HG03520 (cell line): ENCODE results near the gene KTN1.

Source experiments
- ATAC-seq: cut with Tn5 transposase; IDR thresholded peaks from one replicate; pipeline ENCODE4 v1.9.1; 2021; ENCODE audit warnings: mild to moderate bottlenecking, moderate library complexity; ENCODE audit not compliant: unreplicated experiment

The KTN1 gene

DNA sequence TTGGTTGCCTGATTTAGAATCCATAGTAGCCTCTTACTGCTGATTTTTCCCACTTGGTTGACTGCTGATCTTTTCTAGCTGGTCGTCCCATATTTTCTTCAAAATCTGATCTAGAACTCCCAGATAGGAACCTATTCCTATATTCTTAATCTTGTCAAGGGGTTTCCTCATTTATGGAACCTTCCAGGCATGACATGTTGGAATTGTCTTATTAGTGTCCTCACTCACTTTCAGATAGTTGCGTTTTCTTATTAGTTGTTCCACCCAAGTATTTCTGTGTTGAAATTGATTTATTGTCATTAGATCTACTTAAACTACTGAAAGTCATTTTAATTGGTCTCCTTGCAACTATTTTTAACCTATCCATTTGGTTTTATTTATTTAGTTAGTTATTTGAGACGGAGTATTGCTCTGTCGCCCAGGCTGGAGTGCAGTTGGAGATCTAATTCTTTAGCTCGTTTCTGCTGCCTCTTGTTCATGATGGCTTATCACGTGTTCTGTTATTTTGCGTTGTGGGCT is 25.0 kb downstream of the KTN1 start:
- no peak for ATAC-seq

DNA sequence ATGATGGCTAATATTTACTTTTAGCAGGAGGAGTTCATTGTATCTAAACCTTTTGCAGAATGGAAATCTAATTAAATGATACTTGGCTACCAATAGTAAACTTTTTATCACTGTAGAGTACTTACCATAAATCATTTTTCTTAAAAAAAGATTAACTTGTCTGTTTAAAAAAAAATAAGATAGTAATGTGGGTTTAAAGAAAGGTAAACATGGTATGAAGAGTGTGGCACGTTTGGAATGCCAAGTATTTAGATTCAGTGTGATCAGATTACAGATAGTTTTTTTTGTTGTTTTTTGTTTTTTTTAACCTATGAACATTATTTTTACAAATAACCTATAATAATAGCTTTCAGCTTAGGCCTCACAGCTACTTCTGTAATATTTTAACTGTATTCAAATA is 25.8 kb downstream of the KTN1 start:
- no peak for ATAC-seq

DNA sequence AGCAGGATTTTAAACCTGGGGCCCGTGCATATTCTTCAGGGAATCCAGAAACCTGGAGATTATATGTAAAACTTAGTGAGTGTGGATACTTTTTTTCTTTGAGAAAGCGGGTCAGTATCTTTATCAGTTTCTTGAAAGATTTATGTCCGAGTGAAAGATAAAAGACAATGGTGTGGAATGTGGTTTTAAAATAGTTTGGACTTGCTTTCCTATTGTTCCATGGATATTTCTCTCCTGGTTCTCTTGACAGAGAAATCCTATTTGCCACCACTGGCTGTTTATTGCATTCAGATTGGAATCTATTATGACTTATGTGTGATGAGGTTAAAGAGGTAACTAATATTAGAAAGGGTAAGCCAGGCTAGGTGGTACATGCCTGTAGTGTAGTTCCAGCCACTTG is 27.4 kb downstream of the KTN1 start:
- no peak for ATAC-seq

DNA sequence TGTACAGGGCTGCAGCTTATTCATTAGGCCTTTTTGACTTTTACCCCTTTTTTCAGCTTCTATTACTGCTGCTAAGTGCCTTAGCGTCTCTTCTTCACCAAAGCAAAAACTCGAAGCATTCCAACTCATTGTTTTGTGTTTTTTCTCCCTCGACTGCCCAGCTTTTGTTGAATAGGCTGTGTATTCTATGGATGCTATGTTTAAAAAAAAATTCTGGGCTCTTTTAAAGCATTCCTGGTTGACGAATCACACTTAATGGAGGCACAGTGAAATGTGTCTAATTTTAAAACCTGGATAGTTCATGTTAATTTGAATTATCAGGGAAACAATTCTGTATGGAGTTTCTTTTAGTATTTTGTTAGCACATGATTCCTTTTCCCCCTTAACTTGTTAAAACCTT is 29.7 kb downstream of the KTN1 start:
- no peak for ATAC-seq

DNA sequence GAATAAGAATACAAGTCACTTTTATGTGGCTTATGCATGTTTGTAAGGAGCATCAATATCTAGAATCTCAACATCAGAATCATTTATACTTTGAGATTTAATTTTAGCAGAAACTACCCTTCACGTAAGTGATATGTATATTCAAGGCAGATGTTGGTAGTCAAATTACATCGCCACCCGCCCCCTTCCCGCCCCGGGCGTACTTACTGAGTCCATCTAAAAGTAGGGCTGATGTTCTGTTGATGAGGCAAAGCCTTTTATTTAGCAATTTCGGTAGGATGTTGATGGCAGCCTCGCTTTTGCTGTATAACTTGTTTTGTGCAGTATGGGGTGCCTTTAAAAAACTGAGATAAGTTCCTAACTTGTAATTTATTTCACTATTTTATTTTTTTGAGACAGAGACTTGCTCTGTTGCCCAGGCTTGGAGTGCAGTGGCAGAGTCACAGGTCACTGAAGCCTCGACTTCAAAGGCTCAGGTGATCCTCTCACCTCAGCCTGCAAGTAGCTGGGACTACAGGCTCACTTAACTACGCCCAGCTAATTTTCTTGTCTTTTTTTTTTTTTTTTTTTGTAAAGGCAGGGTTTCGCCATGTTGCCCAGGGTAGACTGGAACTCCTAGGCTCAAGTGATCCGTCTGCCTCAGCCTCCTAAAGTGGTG is 30.8 kb downstream of the KTN1 start:
- ATAC-seq: no peak

DNA sequence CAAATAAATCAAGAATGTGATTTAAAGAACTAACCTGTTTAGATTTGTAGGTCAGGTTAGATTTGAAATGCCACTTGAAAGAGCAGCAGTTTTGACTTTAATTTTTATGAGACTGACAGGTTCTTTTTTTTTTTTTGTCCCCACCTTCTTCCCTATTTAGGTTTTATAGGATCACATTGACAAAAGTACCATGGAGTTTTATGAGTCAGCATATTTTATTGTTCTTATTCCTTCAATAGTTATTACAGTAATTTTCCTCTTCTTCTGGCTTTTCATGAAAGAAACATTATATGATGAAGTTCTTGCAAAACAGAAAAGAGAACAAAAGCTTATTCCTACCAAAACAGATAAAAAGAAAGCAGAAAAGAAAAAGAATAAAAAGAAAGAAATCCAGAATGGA is 31.9 kb downstream of the KTN1 start:
- no peak for ATAC-seq

DNA sequence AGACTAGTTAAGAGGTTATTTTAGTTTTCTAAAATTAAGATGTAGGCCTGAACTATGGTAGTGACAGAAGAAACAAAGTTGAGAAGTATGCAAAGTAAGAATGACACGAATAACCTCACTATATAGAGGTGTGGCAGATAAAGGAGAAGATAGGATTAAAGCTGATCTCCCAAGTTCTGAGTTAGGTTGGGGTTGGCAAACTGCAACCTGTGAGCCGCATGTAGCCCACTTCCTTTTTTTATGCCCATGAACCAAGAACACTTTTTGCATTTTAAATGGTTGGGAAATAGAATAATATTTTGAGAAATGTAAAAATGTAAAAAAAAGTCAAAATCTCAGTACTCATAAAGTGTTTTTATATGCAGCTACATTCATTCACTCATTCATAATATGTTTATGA is 34.3 kb downstream of the KTN1 start:
- no peak for ATAC-seq

DNA sequence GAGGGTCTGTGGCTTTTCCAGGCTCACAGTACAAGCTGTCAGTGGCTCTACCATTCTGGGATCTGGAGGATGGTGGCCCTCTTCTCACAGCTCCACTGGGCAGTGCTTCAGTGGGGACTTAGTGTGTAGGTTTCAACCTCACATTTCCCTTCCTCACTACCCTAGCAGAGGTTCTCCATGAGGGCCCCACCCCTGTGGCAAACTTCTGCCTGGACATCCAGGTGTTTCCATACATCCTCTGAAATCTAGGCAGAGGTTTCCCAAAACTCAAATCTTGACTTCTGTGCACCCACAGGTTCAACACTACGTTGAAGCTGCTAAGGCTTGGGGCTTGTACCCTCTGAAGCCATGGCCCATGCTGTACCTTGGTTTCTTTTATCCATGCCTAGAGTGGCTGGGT is 40.3 kb downstream of the KTN1 start:
- ATAC-seq: no peak

DNA sequence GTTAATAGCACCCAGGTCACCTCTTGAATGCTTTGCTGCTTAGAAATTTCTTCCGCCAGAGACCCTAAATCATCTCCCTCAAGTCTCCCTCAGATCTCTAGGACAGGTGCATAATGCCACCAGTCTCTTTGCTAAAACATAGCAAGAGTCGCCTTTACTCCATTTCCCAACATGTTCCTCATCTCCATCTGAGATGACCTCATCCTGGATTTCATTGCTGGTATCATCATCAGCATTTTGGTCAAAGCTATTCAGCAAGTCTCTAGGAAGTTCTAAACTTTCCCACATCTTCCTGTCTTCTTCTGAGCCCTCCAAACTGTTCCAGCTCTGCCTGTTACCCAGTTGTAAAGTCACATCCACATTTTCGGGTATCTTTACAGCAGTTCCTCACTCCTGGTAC is 41.0 kb downstream of the KTN1 start:
- ATAC-seq: no peak

DNA sequence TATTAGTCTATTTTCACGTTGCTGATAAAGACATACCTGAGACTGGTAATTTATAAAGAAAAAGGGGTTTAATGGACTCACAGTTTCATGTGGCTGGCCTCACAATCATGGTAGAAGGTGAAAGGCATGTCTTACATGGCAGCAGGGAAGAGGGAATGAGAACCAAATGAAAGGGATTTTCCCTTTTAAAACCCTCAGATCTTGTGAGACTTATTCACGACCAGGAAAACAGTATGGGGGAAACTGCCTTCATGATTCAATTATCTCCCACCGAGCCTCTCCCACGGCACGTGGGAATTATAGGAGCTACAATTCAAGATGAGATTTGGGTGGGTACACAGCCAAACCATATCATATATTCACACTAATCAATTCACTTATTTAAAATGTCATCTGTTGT is 41.4 kb downstream of the KTN1 start:
- no peak for ATAC-seq

DNA sequence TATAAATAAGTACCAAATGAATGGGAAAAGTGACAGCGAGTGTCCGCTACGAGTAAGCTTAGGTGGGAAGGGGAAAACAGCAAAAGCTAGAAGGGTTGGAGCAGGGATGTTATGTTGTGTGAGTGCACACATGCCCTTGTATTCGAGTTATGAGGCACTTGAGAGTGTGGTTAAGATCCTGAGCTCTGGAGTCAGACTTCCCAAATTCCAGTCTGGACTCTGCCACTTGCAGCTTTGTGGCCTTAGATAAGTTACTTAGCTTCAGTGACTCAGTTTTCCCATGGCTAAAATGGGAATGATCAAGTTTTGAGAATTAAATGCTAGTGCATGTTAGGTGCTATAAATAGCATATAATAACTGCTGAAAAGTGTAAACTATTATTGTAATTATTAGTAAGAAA is 44.9 kb downstream of the KTN1 start:
- ATAC-seq: no peak

DNA sequence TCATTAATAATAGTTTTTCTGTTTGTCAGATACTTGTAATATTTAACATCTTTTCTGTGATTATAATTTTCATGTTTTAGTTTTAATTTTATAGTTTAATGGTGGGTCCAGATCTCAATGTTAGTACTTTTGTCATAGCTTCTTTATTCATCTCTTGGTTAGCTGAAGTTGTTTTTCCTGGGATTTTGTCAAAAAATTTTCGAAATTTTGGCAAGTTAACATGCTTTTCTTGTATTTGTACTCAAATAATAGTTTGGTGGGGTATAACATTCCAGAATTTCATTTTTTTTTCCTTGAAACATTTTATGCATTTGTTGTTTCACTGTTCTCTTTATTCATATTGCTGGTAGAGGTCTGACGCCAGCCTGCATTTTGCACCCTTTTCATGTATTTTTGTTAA is 45.5 kb downstream of the KTN1 start:
- ATAC-seq: no peak

DNA sequence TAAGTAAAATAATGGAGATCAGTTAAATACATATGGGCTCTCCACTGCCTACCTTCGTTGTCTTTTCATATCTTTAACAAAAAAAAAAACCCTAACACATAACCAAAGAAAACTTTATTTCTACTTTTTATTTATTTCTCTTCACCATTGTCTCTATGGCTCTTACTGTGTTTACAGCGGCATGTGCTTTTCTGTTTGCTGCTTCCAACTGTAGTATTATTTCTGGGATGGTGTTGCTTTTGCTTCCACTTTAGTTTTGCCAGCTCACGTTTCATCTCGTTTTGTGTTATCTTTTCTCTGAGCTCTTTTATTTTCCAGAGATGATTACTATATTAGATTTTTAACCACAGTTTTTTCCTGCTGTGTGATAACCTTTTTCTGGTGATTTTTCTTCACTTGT is 46.1 kb downstream of the KTN1 start:
- ATAC-seq: no peak

DNA sequence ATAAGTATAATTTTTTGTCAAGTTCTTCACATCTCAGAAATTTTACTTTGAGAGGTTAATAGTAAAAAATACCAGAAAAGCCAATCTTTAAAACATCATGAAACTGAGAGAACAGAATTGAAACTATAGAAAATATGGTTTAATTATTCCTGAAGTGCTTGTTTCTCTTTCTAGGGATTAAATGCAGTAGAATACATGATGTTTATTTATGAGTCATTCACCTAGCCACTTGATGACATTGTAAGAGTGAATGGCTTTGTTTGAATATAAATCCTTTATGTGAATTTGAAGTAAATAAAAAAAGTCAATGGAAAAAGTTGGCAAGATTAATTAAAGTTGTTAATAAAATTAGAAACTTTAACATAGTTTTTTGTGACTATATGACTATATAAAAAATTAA is 48.4 kb downstream of the KTN1 start:
- ATAC-seq: no peak

DNA sequence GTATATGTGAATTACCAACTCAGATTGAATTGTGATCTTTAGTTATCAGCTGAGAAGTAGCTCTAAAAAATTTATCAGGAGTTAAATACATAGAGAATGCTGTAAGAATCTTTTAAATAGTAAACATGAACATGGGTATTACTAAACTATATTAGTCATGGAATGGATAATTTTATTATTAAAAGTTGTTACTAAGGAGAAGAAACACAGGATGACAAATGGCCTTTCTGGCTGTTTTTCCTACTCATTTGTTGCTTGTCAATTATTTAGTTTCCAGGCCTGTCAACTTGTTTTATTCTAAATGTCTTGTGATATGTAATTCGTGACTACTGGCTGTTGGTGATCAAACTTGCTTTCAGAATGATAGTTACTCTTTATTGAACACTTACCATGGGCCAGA is 58.7 kb downstream of the KTN1 start:
- no peak for ATAC-seq

DNA sequence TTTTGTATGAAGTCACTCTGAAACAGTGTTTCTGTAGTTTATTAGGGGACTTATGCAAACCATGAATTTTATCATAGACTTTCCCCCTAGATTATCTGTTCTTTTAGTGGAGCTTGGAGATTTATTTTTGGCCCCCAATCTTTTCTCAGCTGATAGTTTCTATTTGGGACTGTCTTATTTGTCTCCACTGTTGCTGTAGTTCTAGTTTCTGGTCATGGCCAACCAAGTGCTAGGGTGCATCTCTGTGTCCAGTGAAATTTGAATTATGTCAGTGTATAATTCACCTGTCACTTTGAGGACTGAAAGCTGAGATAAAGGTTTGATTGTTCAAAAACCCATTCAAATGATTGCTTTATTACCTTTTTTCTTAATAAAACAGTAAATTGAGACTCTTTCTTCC is 61.3 kb downstream of the KTN1 start:
- no peak for ATAC-seq

DNA sequence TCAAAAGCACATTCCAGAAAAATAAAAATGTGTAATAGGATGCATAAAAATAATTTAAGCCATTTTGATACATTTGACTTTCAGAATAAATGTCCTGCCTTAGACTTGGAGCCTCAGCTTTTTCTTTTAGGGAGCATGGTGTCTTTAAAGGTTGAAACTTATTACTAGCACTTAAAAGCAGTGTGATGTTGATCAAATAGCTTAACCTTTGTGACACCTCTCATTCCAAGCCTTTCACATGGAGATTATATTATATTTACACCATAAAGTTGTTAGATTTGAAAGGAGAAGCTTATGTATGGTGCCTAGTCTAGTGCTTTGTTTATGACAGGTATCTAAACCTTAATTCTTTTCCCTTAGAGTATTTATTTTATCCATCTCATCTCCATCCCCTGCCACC is 61.9 kb downstream of the KTN1 start:
- no peak for ATAC-seq

DNA sequence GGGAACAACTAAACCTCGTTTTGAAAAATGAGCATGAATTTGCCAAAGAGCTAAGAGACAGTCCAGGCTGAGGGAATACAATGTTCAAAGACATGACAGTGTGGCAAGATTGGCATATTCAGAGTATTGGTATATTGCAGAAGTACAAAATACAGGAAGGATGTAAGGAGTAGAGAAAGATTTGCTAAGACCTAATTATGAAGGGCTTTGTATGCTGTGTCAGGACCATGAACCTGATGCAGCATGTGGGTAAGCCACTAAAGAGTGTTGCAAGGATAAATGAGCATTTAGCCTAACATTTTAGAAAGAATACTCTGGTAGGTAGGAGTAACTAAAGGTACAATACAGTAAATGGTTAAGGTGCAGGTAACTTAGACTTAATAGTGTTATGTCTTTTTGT is 65.1 kb downstream of the KTN1 start:
- ATAC-seq: no peak

DNA sequence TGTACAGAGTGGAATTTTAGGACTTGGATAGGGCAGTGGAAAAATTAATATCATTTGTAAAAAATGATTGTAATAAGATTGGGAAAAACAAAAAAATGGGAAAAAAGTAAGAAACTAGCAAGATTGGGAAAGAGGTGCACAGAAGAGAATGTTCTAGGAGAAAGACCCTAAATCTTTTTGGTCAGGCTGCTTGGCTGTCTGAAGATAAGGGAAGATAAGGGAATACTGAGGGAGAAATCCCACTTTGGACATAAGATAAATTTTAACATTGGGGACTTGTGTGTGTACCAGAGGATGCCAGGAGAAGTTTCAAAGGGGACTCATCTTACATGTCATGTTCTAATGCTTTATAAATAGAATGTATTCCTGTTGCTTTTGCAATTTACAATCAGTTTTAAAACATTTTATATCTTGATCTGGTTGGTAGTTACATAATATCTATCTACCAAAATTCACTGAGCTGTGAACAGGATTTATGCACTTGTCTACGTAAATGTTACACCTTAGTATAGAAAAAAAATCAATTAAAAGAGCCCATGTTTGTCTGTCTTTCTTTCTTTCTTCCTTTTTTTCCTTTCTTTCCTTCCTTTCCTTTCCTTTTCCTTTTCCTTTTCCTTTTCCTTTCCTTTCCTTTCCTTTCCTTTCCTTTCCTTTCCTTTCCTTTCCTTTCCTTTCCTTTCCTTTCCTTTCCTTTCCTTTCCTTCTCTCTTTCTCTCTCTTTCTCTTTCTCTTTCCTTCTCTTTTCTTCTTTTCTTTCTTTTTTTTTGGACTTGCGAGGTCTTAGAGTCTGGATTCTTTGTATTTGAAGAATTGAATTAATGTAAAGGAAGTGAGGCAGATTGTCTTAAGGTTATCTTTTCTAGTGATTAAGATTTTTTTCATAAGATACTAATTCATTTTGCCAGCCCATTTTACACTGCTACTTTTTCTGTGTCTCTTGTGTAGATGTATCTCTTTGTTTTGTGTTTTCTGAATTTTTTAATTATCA is 66.1 kb downstream of the KTN1 start:
- ATAC-seq: no peak

DNA sequence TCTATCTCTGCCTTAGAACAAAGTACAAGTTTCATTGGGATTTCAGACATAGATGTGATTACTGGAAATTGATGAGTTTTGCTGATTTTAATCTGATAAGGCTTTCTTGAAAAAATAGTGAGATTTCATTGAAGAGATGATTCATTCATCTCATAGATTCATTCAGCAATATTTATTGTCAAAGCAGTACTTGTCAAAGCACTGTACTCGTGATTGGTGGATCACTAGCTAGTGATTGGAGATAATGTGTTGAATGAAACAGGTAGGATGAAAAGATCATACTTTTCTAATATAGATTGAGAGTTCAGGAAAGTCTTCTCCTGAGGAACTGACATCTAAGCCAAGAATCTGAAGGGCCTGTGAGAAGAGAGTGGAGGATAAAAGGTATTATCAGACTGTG is 71.0 kb downstream of the KTN1 start:
- ATAC-seq: no peak

DNA sequence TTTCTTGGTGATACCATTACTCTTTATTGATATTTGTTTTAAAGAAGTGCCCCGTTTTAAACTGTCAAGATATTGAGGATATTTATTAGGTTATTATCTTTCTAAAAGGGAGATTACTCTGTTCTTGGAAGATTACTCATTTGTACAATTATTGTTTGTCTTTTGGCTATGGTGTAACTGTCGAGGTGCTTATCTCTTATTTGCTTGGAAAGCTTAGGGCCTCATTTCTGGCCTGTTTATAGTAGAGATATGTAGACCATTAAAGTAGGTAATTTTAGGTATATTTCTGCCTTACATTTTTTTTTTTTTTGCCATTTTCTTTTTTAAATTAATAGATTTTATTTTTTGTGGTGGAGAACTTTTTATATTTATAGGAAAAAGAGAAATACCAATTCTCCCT is 74.2 kb downstream of the KTN1 start:
- ATAC-seq: no peak

DNA sequence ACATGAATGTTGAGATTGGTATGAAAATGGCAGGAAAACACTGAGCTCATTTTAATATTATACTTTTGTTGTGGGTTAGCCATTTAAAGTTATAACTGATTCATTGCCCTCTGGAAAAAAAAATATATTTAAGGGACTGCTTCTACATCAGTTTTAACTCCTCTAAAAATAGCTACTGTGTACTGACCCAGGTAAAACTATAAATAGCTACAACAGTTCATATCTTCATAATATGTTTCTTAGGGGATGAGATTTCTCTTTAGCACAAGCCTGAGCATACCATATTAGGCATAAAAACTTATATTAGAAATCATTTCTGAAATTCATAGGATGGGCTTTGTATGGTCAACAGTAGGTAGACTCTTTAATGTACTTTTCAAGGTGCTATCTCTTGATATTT is 81.0 kb downstream of the KTN1 start:
- no peak for ATAC-seq
